HepG2 (cell line): Measurements from ENCODE around the gene DIPK1B. TPM values are rescaled to one million over a fixed set of nuclear protein-coding genes. Genes with fewer than 3 reads are reported as not detected.

Source experiments
- DBP ChIP-seq: sonication (generic); formaldehyde crosslinking; IDR thresholded peaks from 2 replicates; pipeline ENCODE4 v1.4.0; 2020; ENCODE audit warnings: missing genetic modification reagents; ENCODE audit errors: not compliant biosample characterization
- NCOA2 ChIP-seq: sonication (generic); formaldehyde crosslinking; IDR thresholded peaks from 2 replicates; pipeline ENCODE4 v1.8.0; 2022; ENCODE audit warnings: inconsistent platforms
- SSRP1 ChIP-seq: IDR thresholded peaks from 2 replicates; pipeline ENCODE4 v1.6.1; 2016; ENCODE audit warnings: control low read depth
- ZNF318 ChIP-seq: sonication (generic); formaldehyde crosslinking; IDR thresholded peaks from 2 replicates; pipeline ENCODE4 v1.4.0; 2020; ENCODE audit warnings: mild to moderate bottlenecking, missing genetic modification reagents
- polyA plus RNA-seq, 8 experiments: library from polyadenylated mRNA; depleted of rRNA in 3 of 8; stranded (reverse) in 7 of 8; unstranded in 1 of 8; fragments of >200 nt; fragmentation: Illumina TruSeq in 4 of 8; extraction: Trizol in 4 of 8; gene quantifications; 2 replicates each; pipeline versions ENCODE4 v1.2.1 to v1.2.3, GENCODE V29; 2011 to 2016; ENCODE audit warnings: low read depth in 4 of 8, missing spikeins in 1 of 8, mixed read lengths in 1 of 8; ENCODE audit not compliant: insufficient read depth in 1 of 8
- total RNA-seq, 5 experiments: library from RNA; depleted of rRNA; stranded (reverse); fragments of >200 nt; fragmentation: Illumina TruSeq; extraction: Trizol; gene quantifications; 2 replicates each; pipeline ENCODE4 v1.2.3, GENCODE V29; 2016; ENCODE audit warnings: low read depth in 1 of 5

The DIPK1B gene
- total and polyA plus RNA-seq, 2 of the 13 experiments (the other 11 are each of a cell fraction or from before 2014, with no cell fraction given) = 0.18 to 3.9 TPM

- no peak for TF ChIP-seq ZNF318
- peak; percentile 47; the same call in 1 of the 2 replicates for TF ChIP-seq NCOA2
- no peak for TF ChIP-seq SSRP1 (CRISPR knock-in tag)
- TF ChIP-seq DBP (CRISPR knock-in tag) = no peak
Measured at GRCh38 chr9:136740971-136741882, 28.9 kb downstream of the DIPK1B start (continued).
